CD4-positive, CD25-positive, alpha-beta regulatory T cell (primary cell): ENCODE data around the gene KIF3B. TPM values are rescaled to one million over a fixed set of nuclear protein-coding genes. Genes with fewer than 3 reads are reported as not detected.
A peak's percentile ranks its signal among the peaks of the same experiment; 100 is the strongest.

Source experiments
- ATAC-seq, 2 donors: fragments of 150-1000 bp; cut with Tn5 transposase; one replicate each; pipeline ENCODE4 v1.10.0; 2021; ENCODE audit warnings: low read depth in 2 of 2, moderate number of reproducible peaks in 2 of 2, moderate library complexity in 1 of 2
- DNase-seq, 3 donors: peaks; one replicate each; pipeline versions ENCODE4 v3.0.0 to v3.0.0-alpha.2; 2012 to 2022; ENCODE audit warnings: mixed read lengths in 1 of 3
- H3K27ac ChIP-seq: one replicate; pipeline ENCODE4 v1.7.0; 2013; ENCODE audit warnings: mild to moderate bottlenecking, low read length; ENCODE audit not compliant: insufficient read depth, poor library complexity, severe bottlenecking
- H3K27me3 ChIP-seq: one replicate; pipeline ENCODE4 v1.7.0; 2013; ENCODE audit warnings: low read length; ENCODE audit not compliant: control insufficient read depth, insufficient read depth
- H3K36me3 ChIP-seq: one replicate; pipeline ENCODE4 v1.7.0; 2013; ENCODE audit warnings: mild to moderate bottlenecking, low read length, moderate library complexity; ENCODE audit not compliant: control insufficient read depth, insufficient read depth
- H3K4me1 ChIP-seq: 2 replicates; pipeline ENCODE4 v1.7.0; 2013; ENCODE audit warnings: mild to moderate bottlenecking, low read length; ENCODE audit not compliant: insufficient read depth, control insufficient read depth, poor library complexity, severe bottlenecking
- H3K4me3 ChIP-seq: one replicate; pipeline ENCODE4 v1.7.0; 2013; ENCODE audit warnings: low read depth, mild to moderate bottlenecking, low read length, moderate library complexity
- H3K9me3 ChIP-seq, 2 experiments: 1 replicate in 1 of 2; 2 replicates in 1 of 2; pipeline ENCODE4 v1.7.0; 2013; ENCODE audit warnings: low read length in 2 of 2, mild to moderate bottlenecking in 1 of 2, moderate library complexity in 1 of 2; ENCODE audit not compliant: control insufficient read depth in 2 of 2
- H3K27ac Mint-ChIP-seq, 3 donors: one replicate each; pipeline ENCODE4 v1.8.0; 2020 to 2022; ENCODE audit warnings: mild to moderate bottlenecking in 3 of 3, mixed read lengths in 3 of 3, moderate library complexity in 2 of 3
- H3K27me3 Mint-ChIP-seq: one replicate; pipeline ENCODE4 v1.8.0; 2022; ENCODE audit warnings: mild to moderate bottlenecking, mixed read lengths
- H3K36me3 Mint-ChIP-seq: one replicate; pipeline ENCODE4 v1.8.0; 2020; ENCODE audit warnings: mixed read lengths
- H3K4me1 Mint-ChIP-seq, 4 donors: one replicate each; pipeline ENCODE4 v1.8.0; 2020 to 2022; ENCODE audit warnings: mixed read lengths in 4 of 4, mild to moderate bottlenecking in 1 of 4
- H3K4me3 Mint-ChIP-seq, 4 donors: one replicate each; pipeline ENCODE4 v1.8.0; 2020 to 2022; ENCODE audit warnings: mild to moderate bottlenecking in 4 of 4, mixed read lengths in 4 of 4, moderate library complexity in 3 of 4
- H3K9me3 Mint-ChIP-seq, 7 donors: one replicate each; pipeline ENCODE4 v1.8.0; 2020 to 2022; ENCODE audit warnings: mixed read lengths in 7 of 7, mild to moderate bottlenecking in 3 of 7, moderate library complexity in 2 of 7
- polyA plus RNA-seq, 4 donors: library from polyadenylated mRNA; unstranded; fragments of 300-500 nt; fragmentation: Illumina TruSeq; gene quantifications; one replicate each; pipeline ENCODE4 v1.2.3, GENCODE V29; 2021
- total RNA-seq: library from RNA; stranded (reverse); gene quantifications from one replicate; pipeline ENCODE4 v1.2.3, GENCODE V29; 2022

KIF3B gene
- total RNA-seq (19.6 TPM), polyA plus RNA-seq (1 to 10 TPM; 1.8 to 3.1 (median 2.3) TPM)

- H3K27me3 Mint-ChIP-seq = no peaks in the 10 kb centered on the region
- peak within 1 kb of the TSS; percentile 88 to 94 (median 92) for H3K4me3 Mint-ChIP-seq
- Histone ChIP-seq H3K36me3 (peaks cover 2% of the 10 kb centered on the region), H3K4me1 (peaks cover 23% of the 10 kb centered on the region), H3K4me3 (peak within 1 kb of the TSS; percentile 92), H3K27me3 (no peaks in the 10 kb centered on the region), H3K27ac (peak within 1 kb of the TSS; percentile 87), H3K9me3 (no peaks in the 10 kb centered on the region)
- no peaks in the 10 kb centered on the region for H3K9me3 Mint-ChIP-seq
- peaks cover 28 to 54% (median 30%) of the 10 kb centered on the region in 4 donors for H3K4me1 Mint-ChIP-seq
- H3K27ac Mint-ChIP-seq = peak within 1 kb of the TSS; percentile 81 to 97 (median 94)
- H3K36me3 Mint-ChIP-seq = peaks cover 6% of the 10 kb centered on the region
- peak; percentile 83 to 92 (median 88) for DNase-seq
- ATAC-seq = peak; percentile 89 to 92
Measured at GRCh38 chr20:32277361-32278198, at the start of gene KIF3B. TSS of gene KIF3B (plus strand) at chr20:32277651. CDS start at chr20:32309778, 32,127 bp downstream.

GRCh38 chr20:32227744-32228688 is 49.4 kb upstream of the KIF3B start:
- Histone ChIP-seq H3K4me3 (no peak overlapping the region), H3K9me3 (no peaks in the 10 kb centered on the region), H3K36me3 (peaks cover 44% of the 10 kb centered on the region), H3K4me1 (peaks cover 17% of the 10 kb centered on the region), H3K27me3 (no peaks in the 10 kb centered on the region), H3K27ac (no peak overlapping the region)
- Mint-ChIP-seq H3K27ac (no peak overlapping the region), H3K27me3 (no peaks in the 10 kb centered on the region), H3K4me3 (no peak overlapping the region), H3K4me1 (peaks cover 14 to 31% (median 20%) of the 10 kb centered on the region in 4 donors), H3K36me3 (peaks cover 28% of the 10 kb centered on the region), H3K9me3 (no peaks in the 10 kb centered on the region)
- ATAC-seq = no peak
- no peak for DNase-seq

DNA sequence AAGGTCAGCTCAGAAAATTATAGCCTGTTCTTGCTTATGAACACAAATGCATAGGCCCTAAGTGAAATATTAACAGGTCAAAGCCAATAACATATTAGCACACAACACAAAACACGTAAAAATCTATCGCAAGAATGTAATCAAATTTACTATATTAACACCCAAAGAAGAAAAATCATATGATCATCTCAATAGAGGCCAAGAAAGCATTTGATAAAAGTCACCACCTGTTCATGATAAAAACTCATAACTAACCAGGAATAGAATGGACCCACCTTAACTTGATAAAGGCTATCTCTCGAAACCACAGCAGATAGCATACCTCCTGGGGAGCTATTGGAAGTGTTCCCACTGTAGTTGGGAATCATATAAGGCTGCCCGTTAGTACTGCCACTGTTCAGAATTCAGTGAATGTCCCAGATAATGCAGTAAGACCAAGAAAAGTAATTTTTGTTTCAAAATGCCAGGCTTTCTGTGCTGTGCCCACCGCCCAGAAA is 48.2 kb upstream of the KIF3B start:
- no peak for DNase-seq
- Histone ChIP-seq H3K36me3 (peaks cover 36% of the 10 kb centered on the region), H3K27ac (no peak overlapping the region), H3K9me3 (no peaks in the 10 kb centered on the region), H3K4me1 (peaks cover 19% of the 10 kb centered on the region), H3K27me3 (no peaks in the 10 kb centered on the region), H3K4me3 (no peak overlapping the region)
- Mint-ChIP-seq H3K4me3 (no peak overlapping the region), H3K27ac (peak overlapping the region in 1 of 3 donors; percentile 52), H3K9me3 (no peaks in the 10 kb centered on the region), H3K4me1 (peaks cover 14 to 36% (median 24%) of the 10 kb centered on the region in 4 donors), H3K27me3 (no peaks in the 10 kb centered on the region), H3K36me3 (peaks cover 34% of the 10 kb centered on the region)
- ATAC-seq = no peak

- Histone ChIP-seq H3K36me3 (peaks cover 44% of the 10 kb centered on the region), H3K4me3 (no peak overlapping the region), H3K27me3 (no peaks in the 10 kb centered on the region), H3K4me1 (peaks cover 19% of the 10 kb centered on the region), H3K9me3 (no peaks in the 10 kb centered on the region), H3K27ac (no peak overlapping the region)
- H3K4me3 Mint-ChIP-seq = no peak overlapping the region
- H3K4me1 Mint-ChIP-seq = peaks cover 14 to 34% (median 25%) of the 10 kb centered on the region in 4 donors
- H3K9me3 Mint-ChIP-seq = no peaks in the 10 kb centered on the region
- ATAC-seq (no peak), DNase-seq (no peak)
- peak overlapping the region in 1 of 3 donors; percentile 94 for H3K27ac Mint-ChIP-seq
- H3K36me3 Mint-ChIP-seq = peaks cover 44% of the 10 kb centered on the region
- H3K27me3 Mint-ChIP-seq = no peaks in the 10 kb centered on the region
Measured at GRCh38 chr20:32230707-32231106, 46.7 kb upstream of the KIF3B start.

- H3K4me3 ChIP-seq = no peak overlapping the region
- no peaks in the 10 kb centered on the region for H3K9me3 ChIP-seq
- H3K9me3 Mint-ChIP-seq = no peaks in the 10 kb centered on the region
- no peaks in the 10 kb centered on the region for H3K27me3 Mint-ChIP-seq
- peak overlapping the region; percentile 72 for H3K27ac ChIP-seq
- DNase-seq (no peak), ATAC-seq (no peak)
- no peak overlapping the region for H3K4me3 Mint-ChIP-seq
- H3K36me3 Mint-ChIP-seq = peaks cover 46% of the 10 kb centered on the region
- peak overlapping the region; percentile 94 to 99 (median 97) for H3K27ac Mint-ChIP-seq
- peaks cover 14 to 35% (median 24%) of the 10 kb centered on the region in 4 donors for H3K4me1 Mint-ChIP-seq
- no peaks in the 10 kb centered on the region for H3K27me3 ChIP-seq
- peaks cover 44% of the 10 kb centered on the region for H3K36me3 ChIP-seq
- peaks cover 19% of the 10 kb centered on the region for H3K4me1 ChIP-seq
Measured at GRCh38 chr20:32231245-32231644, 46.2 kb upstream of the KIF3B start.

GRCh38 chr20:32231847-32232246 is 45.6 kb upstream of the KIF3B start:
- Mint-ChIP-seq H3K27me3 (no peaks in the 10 kb centered on the region), H3K4me3 (peak overlapping the region; percentile 3 to 82 (median 38)), H3K36me3 (peaks cover 51% of the 10 kb centered on the region), H3K9me3 (no peaks in the 10 kb centered on the region), H3K4me1 (peaks cover 14 to 37% (median 23%) of the 10 kb centered on the region in 4 donors), H3K27ac (peak overlapping the region; percentile 94 to 99 (median 97))
- Histone ChIP-seq H3K27ac (peak overlapping the region; percentile 72), H3K36me3 (peaks cover 44% of the 10 kb centered on the region), H3K4me3 (peak overlapping the region; percentile 15), H3K9me3 (no peaks in the 10 kb centered on the region), H3K4me1 (peaks cover 19% of the 10 kb centered on the region), H3K27me3 (no peaks in the 10 kb centered on the region)
- ATAC-seq = peak; percentile 90 to 93
- DNase-seq = peak; percentile 12 to 86 (median 58)

DNA sequence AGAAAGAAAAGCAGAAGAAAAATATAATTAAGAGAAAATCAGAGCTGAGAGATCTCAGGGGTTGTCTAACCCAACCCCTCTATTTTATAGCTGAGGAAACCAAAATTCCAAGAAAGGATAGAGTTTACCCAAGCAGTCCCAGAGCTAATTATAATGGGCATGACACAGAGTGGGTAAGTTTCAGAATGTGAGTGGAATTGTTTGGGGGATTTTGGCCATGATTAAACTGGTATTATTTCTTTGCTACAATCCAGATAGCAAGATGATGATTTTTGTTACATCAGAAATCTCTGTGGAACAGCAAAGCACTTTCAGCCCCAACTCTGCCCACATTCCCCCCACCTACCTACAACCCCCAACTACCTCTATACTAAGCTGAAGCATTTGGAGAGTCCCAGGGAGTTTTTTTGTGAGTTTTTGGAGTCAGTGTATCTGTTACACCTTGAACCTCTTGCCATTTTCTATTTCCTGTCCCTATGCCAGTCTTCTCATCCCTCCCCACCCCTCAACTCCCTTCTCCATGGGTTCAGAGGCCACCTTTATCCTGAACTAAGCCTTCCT is 45.0 kb upstream of the KIF3B start:
- peaks cover 19% of the 10 kb centered on the region for H3K4me1 ChIP-seq
- H3K27ac ChIP-seq = peak overlapping the region; percentile 72
- peaks cover 15 to 37% (median 25%) of the 10 kb centered on the region in 4 donors for H3K4me1 Mint-ChIP-seq
- DNase-seq (no peak), ATAC-seq (no peak)
- H3K36me3 Mint-ChIP-seq = peaks cover 56% of the 10 kb centered on the region
- no peaks in the 10 kb centered on the region for H3K27me3 ChIP-seq
- peak overlapping the region; percentile 94 to 99 (median 97) for H3K27ac Mint-ChIP-seq
- H3K9me3 Mint-ChIP-seq = no peaks in the 10 kb centered on the region
- peaks cover 39% of the 10 kb centered on the region for H3K36me3 ChIP-seq
- H3K4me3 Mint-ChIP-seq = peak overlapping the region in 3 of 4 donors; percentile 3 to 82 (median 66)
- peak overlapping the region; percentile 42 for H3K4me3 ChIP-seq
- no peaks in the 10 kb centered on the region for H3K9me3 ChIP-seq
- no peaks in the 10 kb centered on the region for H3K27me3 Mint-ChIP-seq
